H54 (cell line): ENCODE data around the gene PID1.

Experiments used
- DNase-seq: peaks from one replicate; pipeline ENCODE4 v3.0.0; 2011; ENCODE audit warnings: low spot score, mixed read lengths; ENCODE audit not compliant: insufficient read length
- FAIRE-seq: peaks from 3 replicates; lab custom pipeline; 2011; peaks lifted over from hg19 to GRCh38; lab: Jason Lieb, UNC
- POLR2A ChIP-seq: IDR thresholded peaks from 2 replicates; pipeline ENCODE4 v1.6.1; 2011; ENCODE audit warnings: low read depth, mild to moderate bottlenecking, low read length

PID1 gene

GRCh38 chr2:229118336-229118735, 152.8 kb downstream of the PID1 start:
- DNase-seq (no peak), FAIRE-seq (no peak)
- no peak for TF ChIP-seq POLR2A

GRCh38 chr2:229111744-229112143, 159.3 kb downstream of the PID1 start:
- FAIRE-seq = no peak
- no peak for DNase-seq
- no peak for TF ChIP-seq POLR2A

GRCh38 chr2:229109195-229109594, 161.9 kb downstream of the PID1 start:
- no peak for DNase-seq
- TF ChIP-seq POLR2A = no peak
- no peak for FAIRE-seq

- DNase-seq (no peak), FAIRE-seq (no peak)
- TF ChIP-seq POLR2A = no peak
Observed at GRCh38 chr2:229107601-229108000, 163.5 kb downstream of the PID1 start.

GRCh38 chr2:229104974-229105387, 166.1 kb downstream of the PID1 start:
- no peak for TF ChIP-seq POLR2A
- DNase-seq (no peak), FAIRE-seq (no peak)

- DNase-seq (no peak), FAIRE-seq (no peak)
- no peak for TF ChIP-seq POLR2A
Observed at GRCh38 chr2:229104025-229104424, 167.1 kb downstream of the PID1 start.

- FAIRE-seq (no peak), DNase-seq (no peak)
- no peak for TF ChIP-seq POLR2A
Observed at GRCh38 chr2:229101314-229101713, 169.8 kb downstream of the PID1 start.

- FAIRE-seq = no peak
- no peak for DNase-seq
- TF ChIP-seq POLR2A = no peak
Observed at GRCh38 chr2:229099231-229099630, 171.9 kb downstream of the PID1 start.

- FAIRE-seq (no peak), DNase-seq (no peak)
Observed at GRCh38 chr2:229098801-229099200, 172.3 kb downstream of the PID1 start.

GRCh38 chr2:229096409-229097066, 174.5 kb downstream of the PID1 start:
- no peak for FAIRE-seq
- no peak for DNase-seq
- no peak for TF ChIP-seq POLR2A

More at GRCh38 chr2:229098801-229099200, 172.3 kb downstream of the PID1 start:
- TF ChIP-seq POLR2A = no peak

GRCh38 chr2:229095472-229095871, 175.6 kb downstream of the PID1 start:
- no peak for TF ChIP-seq POLR2A
- DNase-seq (no peak), FAIRE-seq (no peak)

- TF ChIP-seq POLR2A = no peak
- FAIRE-seq = peak; percentile 38
- peak; percentile 6 for DNase-seq
Observed at GRCh38 chr2:229090225-229090624, 180.9 kb downstream of the PID1 start.

GRCh38 chr2:229089776-229090175, 181.3 kb downstream of the PID1 start:
- FAIRE-seq (no peak), DNase-seq (no peak)
- no peak for TF ChIP-seq POLR2A

- FAIRE-seq (no peak), DNase-seq (no peak)
- no peak for TF ChIP-seq POLR2A
Observed at GRCh38 chr2:229088966-229089700, 182.0 kb downstream of the PID1 start.

GRCh38 chr2:229088517-229088913, 182.6 kb downstream of the PID1 start:
- no peak for TF ChIP-seq POLR2A
- DNase-seq (no peak), FAIRE-seq (no peak)
